ENCODE results near the gene PCMTD2.

PCMTD2 gene

DNA sequence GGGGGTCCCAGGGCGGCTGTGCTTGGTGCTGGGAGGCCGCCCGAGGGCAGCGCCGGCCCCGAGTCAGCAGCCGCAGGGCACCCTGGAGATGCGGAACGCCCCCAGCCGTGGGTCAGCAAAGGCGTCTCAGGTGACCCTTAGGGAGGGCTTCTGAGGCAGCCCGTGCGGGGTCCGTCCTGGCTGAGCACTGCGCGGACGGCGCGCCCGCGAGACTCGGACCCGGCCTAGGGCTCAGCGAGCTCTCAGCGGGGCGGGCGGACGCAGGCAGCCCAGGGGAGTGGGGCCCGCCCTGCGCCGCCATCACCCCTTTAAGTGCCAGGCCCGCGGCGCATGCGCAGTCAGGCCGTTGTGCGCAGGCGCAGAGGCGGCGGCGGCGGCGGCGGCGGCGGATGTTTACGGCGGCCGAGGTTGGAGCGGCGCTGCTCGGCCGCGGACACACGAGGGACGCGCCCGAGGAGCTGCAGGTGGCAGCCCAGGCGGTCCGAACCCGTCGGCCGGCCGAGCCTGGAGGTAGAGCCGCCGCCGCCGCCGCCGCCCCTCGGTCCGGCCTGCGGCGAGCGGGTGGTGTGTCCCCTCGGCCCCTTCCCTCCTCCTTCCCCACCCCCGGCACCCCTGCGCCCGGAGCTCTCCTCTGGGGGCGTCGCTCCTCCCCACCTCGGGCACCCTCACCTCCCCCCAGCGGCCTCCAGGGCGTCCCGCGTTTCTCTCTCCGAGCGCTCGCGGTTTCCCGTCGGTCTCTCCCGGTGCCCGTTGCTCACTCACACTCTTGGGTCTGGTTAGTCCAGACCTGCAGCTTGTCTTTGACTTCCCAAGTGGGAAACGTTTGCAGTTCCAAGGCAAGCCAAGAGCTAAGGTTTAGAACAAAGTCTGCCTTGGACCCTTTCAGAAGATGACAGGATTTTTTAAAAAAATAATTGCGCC is at the start of gene PCMTD2:
Gene PCMTD2, plus strand, starts transcription at position 388 of the 921 bp plus-strand sequence. CDS start 4,218 bp downstream, outside the sequence.
- peak; percentile 98 for DNase-seq (ENCODE audit: low spot score)

DNA sequence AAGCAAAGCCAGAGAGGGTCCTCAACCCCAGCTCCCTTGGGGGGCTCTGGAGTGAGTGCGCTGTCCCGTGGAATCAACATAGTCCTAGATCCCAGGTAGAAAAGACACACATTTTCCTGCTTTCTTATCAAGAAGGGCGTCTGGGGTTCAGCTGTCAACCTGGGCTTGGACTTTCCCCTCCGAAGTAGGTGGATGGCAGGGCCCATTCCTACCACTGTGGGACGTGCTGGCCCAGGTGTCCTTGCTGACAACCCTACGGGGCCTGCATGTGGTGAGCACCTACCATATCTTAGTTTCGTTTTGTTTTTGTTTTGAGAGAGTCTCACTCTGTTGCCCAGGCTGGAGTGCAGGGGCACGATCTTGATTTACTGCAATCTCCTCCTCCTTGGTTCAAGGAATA is 48.9 kb upstream of the PCMTD2 start:
- no peak for DNase-seq (ENCODE audit: low spot score)

DNA sequence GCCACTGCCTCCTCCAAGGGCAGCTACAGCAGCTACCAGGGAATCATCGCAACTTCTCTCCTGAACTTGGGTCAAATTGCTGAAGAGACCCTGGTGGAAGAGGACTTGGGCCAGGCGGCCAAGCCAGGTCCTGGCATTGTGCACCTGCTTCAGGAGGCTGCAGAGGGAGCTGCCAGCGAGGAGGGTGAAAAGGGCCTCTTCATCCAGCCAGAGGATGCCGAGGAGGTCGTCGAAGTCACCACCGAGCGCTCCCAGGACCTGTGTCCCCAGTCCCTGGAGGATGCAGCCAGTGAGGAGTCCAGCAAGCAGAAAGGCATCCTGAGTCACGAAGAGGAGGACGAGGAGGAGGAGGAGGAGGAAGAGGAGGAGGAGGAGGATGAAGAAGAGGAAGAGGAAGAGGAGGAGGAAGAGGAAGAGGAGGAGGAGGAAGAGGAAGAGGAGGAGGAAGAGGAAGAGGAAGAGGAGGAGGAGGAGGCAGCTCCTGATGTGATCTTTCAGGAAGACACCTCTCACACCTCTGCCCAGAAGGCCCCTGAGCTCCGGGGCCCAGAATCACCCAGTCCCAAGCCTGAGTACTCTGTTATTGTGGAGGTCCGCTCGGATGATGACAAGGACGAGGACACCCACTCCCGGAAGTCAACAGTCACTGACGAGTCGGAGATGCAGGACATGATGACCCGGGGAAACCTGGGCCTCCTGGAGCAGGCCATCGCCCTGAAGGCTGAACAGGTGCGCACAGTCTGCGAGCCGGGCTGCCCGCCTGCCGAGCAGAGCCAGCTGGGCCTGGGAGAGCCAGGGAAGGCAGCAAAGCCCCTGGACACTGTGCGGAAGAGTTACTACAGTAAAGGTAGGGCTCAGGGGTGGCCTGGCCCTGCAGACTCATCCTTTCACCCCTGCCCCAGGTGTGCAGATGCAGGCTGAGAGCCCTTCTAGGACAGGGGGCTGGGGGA is 47.6 kb upstream of the PCMTD2 start:
- no peak for DNase-seq (ENCODE audit: low spot score)

DNA sequence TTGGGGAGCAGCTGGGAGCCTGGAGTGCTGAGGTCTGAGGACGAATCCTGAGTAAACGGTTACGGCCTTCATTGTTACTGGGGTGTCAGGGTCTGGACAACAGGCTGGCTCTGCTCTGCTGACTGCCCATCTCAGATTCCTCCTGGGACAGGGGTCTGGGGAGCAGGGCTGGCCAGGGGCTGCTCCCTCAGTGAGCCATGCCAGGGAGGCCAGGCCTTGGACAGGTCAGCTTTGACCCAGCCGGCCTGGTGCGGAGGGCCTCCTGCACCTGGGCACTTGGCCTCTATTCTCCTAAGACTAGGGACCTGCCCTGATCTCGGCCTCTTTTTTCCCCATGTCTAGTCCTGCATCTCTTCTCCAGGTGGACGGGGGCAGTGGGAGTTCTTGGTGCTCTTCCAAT is 46.4 kb upstream of the PCMTD2 start:
- DNase-seq (ENCODE audit: low spot score) = no peak

DNA sequence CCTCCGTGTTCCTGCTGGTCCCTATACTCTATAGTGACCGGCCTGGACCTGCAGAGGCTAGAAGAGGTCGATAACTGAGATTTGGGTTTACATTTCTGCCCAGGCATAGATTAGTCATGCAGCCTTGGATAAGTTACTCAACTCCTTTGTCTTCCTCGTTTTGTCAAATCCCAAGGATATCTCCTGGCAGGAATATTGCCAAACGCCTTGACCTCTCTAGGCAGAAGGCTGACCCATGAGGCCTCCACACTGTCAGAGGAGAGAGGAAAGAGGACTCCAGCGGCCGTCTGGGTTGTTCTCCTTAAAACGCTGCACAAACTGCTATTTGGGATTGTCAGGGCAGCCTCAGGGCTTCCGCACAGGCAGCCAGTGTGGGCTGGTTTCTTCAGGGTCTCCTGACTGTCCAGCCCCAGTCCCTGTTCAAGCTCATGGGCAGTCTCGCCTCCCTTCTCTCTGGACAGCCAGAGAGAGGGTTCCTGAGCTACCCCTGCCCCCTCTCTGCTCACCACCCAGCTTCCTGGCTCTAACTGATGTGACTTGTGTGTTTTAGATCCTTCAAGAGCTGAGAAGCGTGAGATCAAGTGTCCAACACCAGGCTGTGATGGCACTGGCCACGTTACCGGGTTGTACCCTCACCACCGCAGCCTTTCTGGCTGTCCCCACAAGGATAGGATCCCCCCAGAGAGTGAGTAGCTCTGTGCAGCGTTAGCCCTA is 44.7 kb upstream of the PCMTD2 start:
- no peak for DNase-seq (ENCODE audit: low spot score)

DNA sequence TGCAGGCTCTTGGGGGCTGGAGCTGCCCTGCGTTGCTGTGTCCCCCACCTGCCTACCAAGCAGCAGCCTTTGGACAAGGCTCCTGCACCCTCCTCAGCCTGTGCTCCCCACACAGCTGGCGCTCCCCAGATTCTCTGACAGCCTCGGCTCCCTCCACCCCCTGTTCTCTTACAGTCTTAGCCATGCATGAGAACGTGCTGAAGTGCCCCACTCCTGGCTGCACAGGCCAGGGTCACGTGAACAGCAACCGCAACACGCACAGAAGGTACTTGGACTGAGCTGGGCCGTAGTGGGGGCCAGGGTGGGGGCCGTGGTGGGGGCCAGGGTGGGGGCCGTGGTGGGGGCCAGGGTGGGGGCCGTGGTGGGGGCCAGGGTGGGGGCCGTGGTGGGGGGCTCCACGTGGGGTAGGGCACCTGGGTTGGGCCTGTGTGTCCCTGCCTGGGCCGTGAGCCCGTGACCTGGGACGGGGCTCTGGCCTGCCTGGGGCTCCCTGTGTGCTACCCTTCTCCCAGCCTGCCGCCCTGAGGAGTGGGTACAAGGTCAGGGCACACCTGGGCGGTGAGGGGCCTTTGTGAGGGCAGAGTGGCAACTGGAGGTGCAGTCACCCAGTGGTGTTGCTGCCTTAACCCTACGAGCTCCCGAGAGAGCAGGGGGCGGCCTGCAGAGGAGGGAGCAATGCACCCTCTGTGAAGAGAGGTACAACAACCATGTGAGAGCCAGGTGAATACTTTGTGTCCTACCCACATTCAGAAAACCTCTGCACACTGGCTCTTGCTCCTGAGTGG is 43.5 kb upstream of the PCMTD2 start:
- no peak for DNase-seq (ENCODE audit: low spot score)

DNA sequence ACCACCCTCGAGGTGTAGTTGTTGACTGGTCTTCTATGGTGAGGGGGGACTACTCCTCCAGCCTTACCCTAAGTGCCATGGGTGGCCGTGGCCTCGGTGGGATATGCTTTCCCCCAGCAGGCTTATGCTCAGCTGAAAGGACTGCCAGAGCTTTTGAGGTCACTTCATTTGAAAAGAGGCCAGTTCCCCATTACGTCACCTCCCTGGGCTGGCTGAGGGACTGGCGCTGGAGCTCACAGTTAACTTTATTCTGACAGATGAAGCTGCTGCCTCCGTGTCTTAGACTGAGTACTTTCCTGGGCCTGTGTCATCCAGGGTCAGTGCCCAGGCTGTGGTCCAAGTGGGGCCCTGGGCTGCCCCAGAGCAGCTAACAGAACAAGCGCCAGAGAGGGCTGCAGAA is 42.8 kb upstream of the PCMTD2 start:
- DNase-seq (ENCODE audit: low spot score) = peak; percentile 82

DNA sequence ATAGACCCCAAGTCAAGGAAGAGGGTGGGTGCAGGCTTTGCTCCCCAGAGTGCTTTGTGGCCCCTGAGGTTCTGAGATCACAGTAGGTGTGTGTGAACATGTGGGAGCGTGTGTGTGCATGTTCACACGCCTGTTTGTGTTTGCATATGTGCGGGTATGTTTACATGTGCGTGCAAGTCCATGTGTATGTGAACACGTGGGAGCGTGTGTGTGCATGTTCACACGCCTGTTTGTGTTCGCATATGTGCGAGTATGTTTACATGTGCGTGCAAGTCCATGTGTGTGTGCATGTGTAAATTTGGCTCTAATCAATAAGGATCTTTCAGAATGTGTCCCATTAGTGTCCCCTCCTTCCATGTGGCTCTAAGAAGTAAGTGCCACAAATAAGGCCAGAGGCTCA is 41.4 kb upstream of the PCMTD2 start:
- DNase-seq (ENCODE audit: low spot score) = no peak

DNA sequence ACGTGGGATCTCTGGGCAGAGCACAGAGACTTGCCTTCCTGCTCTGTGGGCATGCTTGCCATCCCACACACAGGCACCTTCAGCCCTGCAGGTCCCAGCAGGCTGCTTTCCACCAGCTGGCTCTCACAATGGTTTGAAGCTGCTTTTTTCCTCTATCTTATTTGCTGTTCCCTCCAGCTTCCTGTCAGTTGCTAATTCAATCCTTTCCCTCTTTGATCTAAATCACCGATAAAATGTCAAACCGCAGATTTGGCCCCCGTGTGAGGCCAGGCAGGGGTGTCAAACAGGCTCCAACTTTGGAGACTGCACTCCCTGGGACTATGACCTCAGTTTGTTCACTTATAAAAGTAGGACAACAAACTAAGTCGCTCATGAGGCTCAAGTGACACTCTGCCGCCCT is 40.6 kb upstream of the PCMTD2 start:
- DNase-seq (ENCODE audit: low spot score) = no peak

DNA sequence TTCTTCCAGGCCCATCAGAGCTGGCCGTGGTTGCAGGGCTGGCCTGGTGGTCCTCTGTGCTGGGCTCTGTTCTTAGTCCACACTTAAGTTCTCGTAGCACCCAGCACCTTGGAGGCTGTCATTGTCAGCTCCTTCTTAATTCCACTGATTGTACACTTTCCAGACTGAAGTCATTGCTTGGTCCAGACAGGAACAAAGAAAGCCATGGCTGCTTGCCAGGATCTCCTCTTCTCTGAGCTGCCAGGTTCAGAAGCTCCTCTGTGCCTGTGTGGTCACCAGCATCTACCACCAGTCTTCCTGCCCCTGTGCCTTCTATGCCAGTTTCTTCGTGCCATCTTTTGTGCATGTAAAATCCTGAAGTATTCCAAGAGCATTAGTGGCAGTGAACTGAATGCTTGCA is 39.5 kb upstream of the PCMTD2 start:
- DNase-seq (ENCODE audit: low spot score) = no peak

DNA sequence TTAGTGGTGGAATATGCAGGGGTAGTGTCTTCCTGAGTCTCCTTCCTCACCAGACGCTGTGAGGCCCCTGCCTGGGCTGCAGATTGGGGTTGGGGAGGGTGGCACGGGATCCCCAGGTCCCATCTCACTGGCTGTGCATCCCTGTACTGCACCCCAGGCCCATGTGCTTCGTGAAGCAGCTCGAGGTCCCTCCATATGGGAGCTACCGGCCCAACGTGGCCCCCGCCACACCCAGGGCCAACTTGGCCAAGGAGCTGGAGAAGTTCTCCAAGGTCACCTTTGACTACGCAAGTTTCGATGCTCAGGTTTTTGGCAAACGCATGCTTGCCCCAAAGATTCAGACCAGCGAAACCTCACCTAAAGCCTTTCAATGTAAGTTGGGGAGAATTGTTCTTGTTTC is 38.6 kb upstream of the PCMTD2 start:
- no peak for DNase-seq (ENCODE audit: low spot score)

DNA sequence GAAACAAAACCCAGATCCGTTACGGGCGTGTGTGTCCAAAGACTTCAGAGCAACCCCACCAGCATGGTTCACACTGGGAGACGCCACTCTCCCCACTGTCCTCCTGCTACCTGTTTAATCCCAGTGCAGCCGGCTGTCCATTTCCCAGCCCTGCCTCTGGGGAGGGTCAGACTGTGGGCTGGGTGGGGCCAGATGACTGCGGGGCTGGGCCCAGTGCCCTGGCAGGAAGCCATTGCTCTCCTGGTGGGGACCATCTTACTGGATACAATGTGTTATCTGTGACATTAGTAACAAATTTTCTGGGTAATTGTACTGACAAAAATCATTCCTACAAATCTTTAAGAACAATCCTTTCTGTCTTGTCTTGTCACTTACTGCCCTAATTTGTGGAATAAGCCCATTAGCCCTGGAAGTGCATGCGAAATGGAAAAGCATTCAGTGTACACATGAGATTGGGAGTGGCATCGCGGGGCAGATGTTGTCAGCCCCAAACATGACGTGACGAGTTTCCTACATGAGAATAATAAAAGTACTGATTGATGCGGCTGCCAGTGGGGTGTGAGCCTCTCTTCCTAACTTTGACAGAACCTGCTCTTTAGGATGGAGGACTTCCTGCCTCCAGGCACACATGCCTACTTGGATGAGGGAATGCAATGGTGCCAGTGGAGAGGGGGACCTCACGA is 37.9 kb upstream of the PCMTD2 start:
- no peak for DNase-seq (ENCODE audit: low spot score)

DNA sequence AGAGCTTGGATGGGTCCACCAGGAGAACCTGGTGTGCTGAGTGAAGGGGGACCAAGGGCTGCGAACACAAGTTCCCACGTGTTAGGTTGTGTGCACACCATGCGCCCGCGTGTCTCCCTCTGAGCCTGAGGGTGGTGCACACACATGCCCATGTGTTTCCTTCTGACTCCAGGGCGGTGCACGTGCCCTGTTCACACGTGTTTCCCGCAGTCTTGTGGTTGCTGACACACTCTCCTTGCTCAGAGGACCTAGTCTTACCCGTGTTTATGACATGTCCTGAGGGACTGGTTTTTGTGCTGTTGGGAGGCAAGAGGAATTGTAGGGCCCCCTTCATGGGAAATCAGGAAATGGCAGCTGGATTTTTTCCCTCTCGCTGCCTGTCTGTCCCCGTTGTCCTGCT is 36.3 kb upstream of the PCMTD2 start:
- no peak for DNase-seq (ENCODE audit: low spot score)

DNA sequence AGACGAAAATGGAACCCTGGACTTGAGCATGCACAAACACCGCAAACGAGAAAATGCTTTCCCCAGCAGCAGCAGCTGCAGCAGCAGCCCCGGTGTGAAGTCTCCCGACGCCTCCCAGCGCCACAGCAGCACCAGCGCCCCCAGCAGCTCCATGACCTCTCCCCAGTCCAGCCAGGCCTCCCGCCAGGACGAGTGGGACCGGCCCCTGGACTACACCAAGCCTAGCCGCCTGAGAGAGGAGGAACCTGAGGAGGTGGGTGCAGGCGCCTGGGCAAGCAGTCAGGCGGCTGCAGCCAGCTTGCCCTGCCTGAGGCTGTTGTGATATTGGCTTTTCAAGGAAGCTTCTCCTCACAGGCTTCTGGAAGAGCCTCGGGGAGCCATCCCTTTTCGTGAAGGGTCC is 35.8 kb upstream of the PCMTD2 start:
- no peak for DNase-seq (ENCODE audit: low spot score)

DNA sequence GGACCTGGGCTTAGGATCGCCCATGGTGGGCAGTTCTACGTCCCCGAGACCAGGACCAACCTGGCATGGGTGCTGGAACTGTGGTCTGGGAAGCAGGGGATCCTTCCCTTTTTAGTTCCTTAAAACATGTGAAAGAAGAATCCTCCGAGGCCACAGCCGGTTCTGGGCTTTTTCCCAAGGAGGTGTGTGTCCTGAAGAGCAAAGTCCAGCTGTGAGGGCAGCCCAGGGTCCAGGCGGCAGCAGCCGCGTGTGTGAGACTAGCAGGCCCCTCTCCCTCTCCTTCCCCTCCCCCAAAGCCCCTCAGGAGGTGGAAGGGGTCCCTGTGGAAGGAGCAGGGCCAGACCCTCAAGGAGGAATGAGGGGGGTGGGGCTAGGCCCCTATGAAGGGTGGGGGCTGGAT is 35.1 kb upstream of the PCMTD2 start:
- no peak for DNase-seq (ENCODE audit: low spot score)

DNA sequence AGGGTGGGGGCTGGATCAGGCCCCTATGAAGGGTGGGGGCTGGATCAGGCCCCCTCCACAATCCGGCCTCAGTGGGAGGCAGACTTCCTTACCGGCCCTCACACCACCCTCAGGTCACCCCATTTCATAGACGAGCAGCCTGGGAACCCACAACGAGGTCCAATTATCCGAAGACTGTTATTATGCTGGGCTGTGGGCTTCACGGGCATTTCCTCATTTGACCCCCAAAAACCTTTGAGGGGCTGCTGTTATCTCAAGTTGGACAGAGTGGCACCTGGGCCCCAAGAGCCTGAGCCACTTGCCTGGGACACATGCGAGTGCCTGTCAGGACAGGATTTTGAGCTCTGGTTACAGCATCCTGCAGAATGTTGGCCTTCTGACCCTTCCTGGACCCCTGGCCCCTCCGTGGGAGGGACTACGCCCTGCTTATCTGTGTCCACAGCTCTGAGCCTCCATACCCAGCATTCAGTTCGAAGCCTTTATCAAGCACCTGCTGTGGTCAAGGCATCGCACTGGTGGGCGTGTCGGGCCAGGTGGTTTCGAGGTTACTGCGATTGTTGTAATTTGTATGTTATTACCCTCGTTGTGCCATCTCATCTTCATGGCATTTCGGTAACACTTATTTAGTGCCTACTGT is 34.5 kb upstream of the PCMTD2 start:
- DNase-seq (ENCODE audit: low spot score) = no peak

DNA sequence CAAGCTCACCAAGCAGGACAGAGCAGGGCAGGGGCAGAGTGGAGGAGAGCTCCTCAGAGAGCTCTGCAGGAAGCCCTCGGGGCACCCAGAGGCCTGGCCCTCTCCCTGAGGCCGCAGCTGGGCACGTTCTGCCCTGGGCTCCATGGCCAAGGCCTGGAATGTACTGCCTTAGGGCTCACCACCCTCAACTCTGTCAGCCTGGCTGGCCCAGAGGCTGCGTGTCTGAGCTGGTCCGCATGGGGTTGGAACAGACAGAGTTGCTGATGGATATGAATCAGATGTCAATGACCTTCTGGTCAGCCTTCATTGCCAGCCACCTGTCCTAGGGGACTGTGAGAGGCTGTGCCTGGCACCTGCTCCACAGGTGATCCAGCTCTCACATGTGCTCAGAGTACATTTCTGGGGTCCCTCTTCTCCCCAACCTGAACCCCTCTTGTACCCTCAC is 33.2 kb upstream of the PCMTD2 start:
- no peak for DNase-seq (ENCODE audit: low spot score)

DNA sequence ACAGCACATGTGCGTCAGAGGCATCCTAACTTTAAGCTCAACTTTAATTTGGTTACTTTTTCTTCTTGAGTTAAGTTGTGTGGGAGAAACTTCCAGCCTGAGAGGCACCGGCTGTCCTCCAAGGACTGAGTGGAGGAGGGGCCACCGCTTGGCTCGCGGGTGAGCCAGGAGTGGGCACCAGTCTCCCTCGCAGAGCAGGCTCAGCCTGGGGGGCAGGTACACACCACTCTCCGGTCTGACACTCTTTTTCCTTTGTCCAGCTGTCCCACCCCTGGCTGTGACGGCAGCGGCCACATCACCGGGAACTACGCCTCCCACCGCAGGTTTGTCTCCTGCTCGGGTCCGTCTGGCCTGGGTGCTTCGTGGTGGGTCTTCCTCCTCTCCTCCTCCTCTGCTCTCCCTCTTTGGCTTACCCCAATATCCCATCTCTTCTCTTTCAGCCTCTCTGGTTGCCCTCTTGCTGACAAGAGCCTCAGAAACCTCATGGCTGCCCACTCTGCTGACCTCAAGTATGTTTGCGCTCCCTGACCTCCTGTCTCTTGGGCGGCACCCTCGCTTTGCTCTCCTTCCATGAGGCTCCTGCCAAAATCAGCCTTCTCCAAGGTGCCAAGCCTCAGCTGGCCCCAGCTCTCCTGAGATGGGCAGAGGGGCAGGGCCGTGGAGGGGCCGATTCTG is 32.6 kb upstream of the PCMTD2 start:
- no peak for DNase-seq (ENCODE audit: low spot score)

DNA sequence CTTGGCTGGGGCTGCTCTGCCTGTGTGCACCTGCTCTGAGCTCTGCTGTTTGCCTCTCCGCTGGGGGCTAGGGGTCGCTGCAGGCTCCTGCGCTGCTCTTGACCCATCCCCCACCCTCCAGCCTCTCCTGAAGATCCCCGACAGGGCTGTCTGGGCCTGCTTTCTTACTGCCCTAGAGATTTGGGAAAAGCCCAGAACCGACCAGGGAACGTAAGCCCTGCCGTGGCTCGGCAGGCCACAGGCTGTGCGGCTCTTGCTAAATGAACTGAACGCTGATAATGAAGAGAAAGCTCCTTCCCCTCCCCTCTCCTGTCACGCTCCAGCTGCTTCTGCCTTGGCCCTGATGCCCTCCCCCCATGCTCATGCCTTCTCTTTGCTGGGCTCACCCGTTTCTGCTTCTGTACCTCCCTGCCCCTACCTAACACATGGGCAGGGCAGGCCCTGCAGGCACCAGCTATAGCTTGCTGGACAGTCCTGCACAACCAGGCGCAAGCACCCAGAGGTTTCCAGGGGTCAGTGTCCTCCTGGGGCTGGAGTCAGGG is 32.0 kb upstream of the PCMTD2 start:
- DNase-seq (ENCODE audit: low spot score) = no peak

Measured in AG08395 (cell line).